ENCODE measurements around the gene AKNAD1.

DNA sequence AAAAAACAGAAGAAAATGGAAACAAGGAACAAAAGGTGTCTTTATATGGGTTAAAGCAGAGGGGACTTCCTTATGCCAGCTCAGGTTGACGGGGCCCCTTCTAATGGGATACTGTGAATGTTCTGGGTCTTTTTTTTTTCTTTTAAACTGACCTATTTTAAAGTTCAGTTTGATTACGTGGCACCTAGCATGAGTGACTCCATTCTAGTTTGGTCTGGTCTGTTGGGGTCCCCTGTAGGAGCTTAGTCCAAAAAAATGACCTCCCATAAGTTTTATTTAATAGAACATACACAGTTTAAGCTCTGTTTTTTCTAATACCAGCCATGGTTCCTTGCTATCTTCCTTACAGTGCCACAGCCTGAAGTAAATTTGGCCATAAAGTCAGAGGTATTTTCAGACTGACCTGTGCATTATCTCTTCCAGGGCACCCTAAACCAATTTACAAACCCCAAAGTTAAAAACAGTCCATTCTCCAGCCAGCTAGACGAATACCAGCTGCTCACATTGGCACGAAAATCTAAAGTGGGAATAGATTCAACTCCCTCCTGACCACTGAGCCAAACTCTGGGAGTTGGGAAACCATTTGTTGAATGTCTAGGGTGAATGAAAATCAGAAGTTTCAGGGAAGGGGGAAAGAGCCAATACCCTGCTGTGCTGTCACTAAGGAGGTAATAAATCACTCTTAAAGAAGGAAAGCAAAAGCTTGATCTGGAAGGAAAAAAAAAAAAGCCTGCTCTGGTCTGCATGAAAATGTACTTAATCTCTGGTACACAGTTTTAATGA lies 42.4 kb downstream of the AKNAD1 start:
- TF ChIP-seq, protein P1, sequence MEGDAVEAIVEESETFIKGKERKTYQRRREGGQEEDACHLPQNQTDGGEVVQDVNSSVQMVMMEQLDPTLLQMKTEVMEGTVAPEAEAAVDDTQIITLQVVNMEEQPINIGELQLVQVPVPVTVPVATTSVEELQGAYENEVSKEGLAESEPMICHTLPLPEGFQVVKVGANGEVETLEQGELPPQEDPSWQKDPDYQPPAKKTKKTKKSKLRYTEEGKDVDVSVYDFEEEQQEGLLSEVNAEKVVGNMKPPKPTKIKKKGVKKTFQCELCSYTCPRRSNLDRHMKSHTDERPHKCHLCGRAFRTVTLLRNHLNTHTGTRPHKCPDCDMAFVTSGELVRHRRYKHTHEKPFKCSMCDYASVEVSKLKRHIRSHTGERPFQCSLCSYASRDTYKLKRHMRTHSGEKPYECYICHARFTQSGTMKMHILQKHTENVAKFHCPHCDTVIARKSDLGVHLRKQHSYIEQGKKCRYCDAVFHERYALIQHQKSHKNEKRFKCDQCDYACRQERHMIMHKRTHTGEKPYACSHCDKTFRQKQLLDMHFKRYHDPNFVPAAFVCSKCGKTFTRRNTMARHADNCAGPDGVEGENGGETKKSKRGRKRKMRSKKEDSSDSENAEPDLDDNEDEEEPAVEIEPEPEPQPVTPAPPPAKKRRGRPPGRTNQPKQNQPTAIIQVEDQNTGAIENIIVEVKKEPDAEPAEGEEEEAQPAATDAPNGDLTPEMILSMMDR (IDR thresholded peaks at IDR 0.05), result no peak
- TF ChIP-seq POLR2AphosphoS5 (IDR thresholded peaks at IDR 0.05), result peak in 2 of 3 donors; percentile 9 to 62
